HCEC 1CT (cell line): ENCODE measurements around the gene GBX1.

Source experiments
- DNase-seq: peaks from one replicate; pipeline ENCODE4 v3.0.0-alpha.2; 2017

Gene GBX1

GRCh38 chr7:151193203-151193978, 25.9 kb upstream of the GBX1 start:
- DNase-seq = no peak

- no peak for DNase-seq
Observed at GRCh38 chr7:151192002-151192539, 24.6 kb upstream of the GBX1 start.

- no peak for DNase-seq
Observed at GRCh38 chr7:151191544-151191943, 24.1 kb upstream of the GBX1 start.

GRCh38 chr7:151189038-151189437, 21.5 kb upstream of the GBX1 start:
- DNase-seq = no peak

GRCh38 chr7:151188252-151188542, 20.7 kb upstream of the GBX1 start:
- DNase-seq = no peak

GRCh38 chr7:151187409-151188251, 20.1 kb upstream of the GBX1 start:
- no peak for DNase-seq

GRCh38 chr7:151186640-151187408, 19.3 kb upstream of the GBX1 start, which contains the start of gene ASB10:
TSS of gene ASB10 (minus strand) at chr7:151187250. CDS start at chr7:151187130, 120 bp downstream.
- DNase-seq = no peak

- DNase-seq = no peak
Observed at GRCh38 chr7:151185762-151186639, 18.5 kb upstream of the GBX1 start.

- DNase-seq = no peak
Observed at GRCh38 chr7:151181011-151181431, 13.5 kb upstream of the GBX1 start.

GRCh38 chr7:151179946-151180345, 12.5 kb upstream of the GBX1 start:
- no peak for DNase-seq

- DNase-seq = no peak
Observed at GRCh38 chr7:151179287-151179860, 11.9 kb upstream of the GBX1 start.

GRCh38 chr7:151178831-151179230, 11.3 kb upstream of the GBX1 start:
- no peak for DNase-seq

GRCh38 chr7:151178236-151178635, 10.7 kb upstream of the GBX1 start:
- no peak for DNase-seq

- DNase-seq = no peak
Observed at GRCh38 chr7:151177310-151177709, 9.8 kb upstream of the GBX1 start.

GRCh38 chr7:151176401-151176800, 8.9 kb upstream of the GBX1 start:
- DNase-seq = no peak

GRCh38 chr7:151175793-151176311, 8.4 kb upstream of the GBX1 start:
- DNase-seq = no peak

GRCh38 chr7:151175047-151175792, 7.7 kb upstream of the GBX1 start:
- DNase-seq = no peak

GRCh38 chr7:151174246-151175046, 7.0 kb upstream of the GBX1 start:
- DNase-seq = no peak

GRCh38 chr7:151173386-151174245, 6.1 kb upstream of the GBX1 start:
- DNase-seq = no peak
